ENCODE results near the gene DUOXA1. TPM values are rescaled to one million over a fixed set of nuclear protein-coding genes. Genes with fewer than 3 reads are reported as not detected.

Gene DUOXA1
- total RNA-seq, 1 experiment from 2014 or later, result not detected

GRCh38 chr15:45132844-45133560, 3.3 kb upstream of the DUOXA1 start:
- H3K9me3 ChIP-seq (ENCODE audit: low read length), result no peaks in the 10 kb centered on the region
- H3K4me3 ChIP-seq (ENCODE audit: low read length), result no peak overlapping the region
- H3K27ac ChIP-seq (ENCODE audit: low read length), result no peak overlapping the region
- no peaks in the 10 kb centered on the region for H3K27me3 ChIP-seq (ENCODE audit: low read length)
- POLR2A ChIA-PET (ENCODE audit: unreplicated experiment), result no interaction called here
- intact Hi-C loops (cut with micrococcal nuclease), result no loop called here
- H2AFZ ChIP-seq (ENCODE audit: low read length), result no peak overlapping the region
- DNase-seq (peak; percentile 19), ATAC-seq (peak; percentile 35)
- no peaks in the 10 kb centered on the region for H3K9me2 ChIP-seq (replicated peaks; ENCODE audit: low read length)
- no peaks in the 10 kb centered on the region for H3K36me3 ChIP-seq (ENCODE audit: low read depth, low read length)
- no peaks in the 10 kb centered on the region for H3K79me2 ChIP-seq (ENCODE audit: low read length)
- no peak overlapping the region for H3K4me2 ChIP-seq (ENCODE audit: low read length)
- TF ChIP-seq EZH2 (IDR thresholded peaks at IDR 0.05; ENCODE audit: low read length, unreplicated experiment) (no peak), EZH2phosphoT487 (IDR thresholded peaks at IDR 0.05; ENCODE audit: borderline replicate concordance, low read length) (no peak), CTCF (conservative IDR thresholded peaks at IDR 0.05; ENCODE audit: low read depth, low read length) (no peak)
- no peaks in the 10 kb centered on the region for H4K20me1 ChIP-seq (ENCODE audit: low read length)
- BruUV-seq (replicated peaks), result no TSS peak
- H3K9ac ChIP-seq (ENCODE audit: low read length), result no peak overlapping the region
- H3K4me1 ChIP-seq (ENCODE audit: insufficient read depth, low read length), result no peaks in the 10 kb centered on the region; the same call in 1 of the 2 replicates
- CTCF ChIA-PET, result no interaction called here
- no peaks in the 10 kb centered on the region for H3F3A ChIP-seq (ENCODE audit: low read length, unreplicated experiment)

- Histone ChIP-seq H3F3A (ENCODE audit: low read length, unreplicated experiment) (no peaks in the 10 kb centered on the region), H3K27ac (ENCODE audit: low read length) (no peak overlapping the region), H3K79me2 (ENCODE audit: low read length) (no peaks in the 10 kb centered on the region), H3K4me1 (ENCODE audit: insufficient read depth, low read length) (no peaks in the 10 kb centered on the region; the same call in 1 of the 2 replicates), H3K9me2 (replicated peaks; ENCODE audit: low read length) (no peaks in the 10 kb centered on the region), H2AFZ (ENCODE audit: low read length) (no peak overlapping the region), H3K27me3 (ENCODE audit: low read length) (no peaks in the 10 kb centered on the region), H3K9me3 (ENCODE audit: low read length) (no peaks in the 10 kb centered on the region), H3K9ac (ENCODE audit: low read length) (no peak overlapping the region), H4K20me1 (ENCODE audit: low read length) (no peaks in the 10 kb centered on the region), H3K4me2 (ENCODE audit: low read length) (no peak overlapping the region), H3K36me3 (ENCODE audit: low read depth, low read length) (no peaks in the 10 kb centered on the region), H3K4me3 (ENCODE audit: low read length) (no peak overlapping the region)
- POLR2A ChIA-PET (ENCODE audit: unreplicated experiment), result no interaction called here
- DNase-seq (no peak), ATAC-seq (no peak)
- no TSS peak for BruUV-seq (replicated peaks)
- intact Hi-C loops (cut with micrococcal nuclease), result no loop called here
- CTCF ChIA-PET, result no interaction called here
- TF ChIP-seq EZH2 (IDR thresholded peaks at IDR 0.05; ENCODE audit: low read length, unreplicated experiment) (no peak), EZH2phosphoT487 (IDR thresholded peaks at IDR 0.05; ENCODE audit: borderline replicate concordance, low read length) (no peak), CTCF (conservative IDR thresholded peaks at IDR 0.05; ENCODE audit: low read depth, low read length) (no peak)
These were observed 1.8 kb upstream of the DUOXA1 start for GRCh38 chr15:45131510-45131909.

GRCh38 chr15:45130291-45131000, 767 bp upstream of the DUOXA1 start:
- H3K79me2 ChIP-seq (ENCODE audit: low read length), result no peaks in the 10 kb centered on the region
- H3K27ac ChIP-seq (ENCODE audit: low read length), result no peak overlapping the region
- no peaks in the 10 kb centered on the region; the same call in 1 of the 2 replicates for H3K4me1 ChIP-seq (ENCODE audit: insufficient read depth, low read length)
- no peaks in the 10 kb centered on the region for H3F3A ChIP-seq (ENCODE audit: low read length, unreplicated experiment)
- ChIA-PET CTCF (no interaction called here), POLR2A (ENCODE audit: unreplicated experiment) (no interaction called here)
- no peak overlapping the region for H3K4me3 ChIP-seq (ENCODE audit: low read length)
- no peaks in the 10 kb centered on the region for H3K27me3 ChIP-seq (ENCODE audit: low read length)
- intact Hi-C loops (cut with micrococcal nuclease), result no loop called here
- H3K9me3 ChIP-seq (ENCODE audit: low read length), result no peaks in the 10 kb centered on the region
- DNase-seq (no peak), ATAC-seq (no peak)
- H2AFZ ChIP-seq (ENCODE audit: low read length), result no peak overlapping the region
- BruUV-seq (replicated peaks), result no TSS peak
- no peaks in the 10 kb centered on the region for H4K20me1 ChIP-seq (ENCODE audit: low read length)
- no peaks in the 10 kb centered on the region for H3K36me3 ChIP-seq (ENCODE audit: low read depth, low read length)
- no peak for TF ChIP-seq EZH2phosphoT487 (IDR thresholded peaks at IDR 0.05; ENCODE audit: borderline replicate concordance, low read length)
- TF ChIP-seq EZH2 (IDR thresholded peaks at IDR 0.05; ENCODE audit: low read length, unreplicated experiment), result no peak
- TF ChIP-seq CTCF (conservative IDR thresholded peaks at IDR 0.05; ENCODE audit: low read depth, low read length), result no peak
- no peak overlapping the region for H3K9ac ChIP-seq (ENCODE audit: low read length)
- H3K9me2 ChIP-seq (replicated peaks; ENCODE audit: low read length), result no peaks in the 10 kb centered on the region
- no peak overlapping the region for H3K4me2 ChIP-seq (ENCODE audit: low read length)

Measured in PC-3 (cell line).